Measurements from ENCODE around the gene PPDPF.
"Not testable (repeated sequence)": the region's sequence is repeated elsewhere in the genome, so short reads cannot be mapped to it uniquely, and the experiment has no call there.

The PPDPF gene, protein sequence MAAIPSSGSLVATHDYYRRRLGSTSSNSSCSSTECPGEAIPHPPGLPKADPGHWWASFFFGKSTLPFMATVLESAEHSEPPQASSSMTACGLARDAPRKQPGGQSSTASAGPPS

DNA sequence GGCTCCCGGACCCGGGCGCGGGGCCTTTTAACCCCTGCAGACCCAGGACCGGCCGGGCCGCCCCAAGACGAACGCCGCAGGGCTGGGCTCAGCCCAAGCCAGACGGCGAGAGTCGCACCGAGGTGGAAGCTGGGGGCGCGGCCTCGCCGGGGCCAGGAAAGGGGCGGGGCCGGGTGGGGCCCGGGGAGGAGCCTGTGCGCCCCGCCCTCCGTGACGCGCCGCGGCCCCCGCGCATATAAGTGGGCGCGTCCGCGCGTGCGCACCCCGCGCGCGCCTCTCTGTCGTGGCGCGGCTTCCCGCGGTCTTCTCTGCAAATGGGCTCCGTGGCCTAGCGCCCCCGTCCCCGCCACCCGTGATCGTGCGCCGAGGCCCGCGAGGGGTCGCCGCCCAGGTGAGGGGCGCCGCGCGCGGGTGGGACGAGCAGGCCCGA is at the start of gene PPDPF:
TSS of gene PPDPF (plus strand) at position 262 of the 430 bp plus-strand sequence. CDS start 544 bp downstream, outside the sequence.
- DNase-seq (ENCODE audit: low read depth, low spot score), result no peak

DNA sequence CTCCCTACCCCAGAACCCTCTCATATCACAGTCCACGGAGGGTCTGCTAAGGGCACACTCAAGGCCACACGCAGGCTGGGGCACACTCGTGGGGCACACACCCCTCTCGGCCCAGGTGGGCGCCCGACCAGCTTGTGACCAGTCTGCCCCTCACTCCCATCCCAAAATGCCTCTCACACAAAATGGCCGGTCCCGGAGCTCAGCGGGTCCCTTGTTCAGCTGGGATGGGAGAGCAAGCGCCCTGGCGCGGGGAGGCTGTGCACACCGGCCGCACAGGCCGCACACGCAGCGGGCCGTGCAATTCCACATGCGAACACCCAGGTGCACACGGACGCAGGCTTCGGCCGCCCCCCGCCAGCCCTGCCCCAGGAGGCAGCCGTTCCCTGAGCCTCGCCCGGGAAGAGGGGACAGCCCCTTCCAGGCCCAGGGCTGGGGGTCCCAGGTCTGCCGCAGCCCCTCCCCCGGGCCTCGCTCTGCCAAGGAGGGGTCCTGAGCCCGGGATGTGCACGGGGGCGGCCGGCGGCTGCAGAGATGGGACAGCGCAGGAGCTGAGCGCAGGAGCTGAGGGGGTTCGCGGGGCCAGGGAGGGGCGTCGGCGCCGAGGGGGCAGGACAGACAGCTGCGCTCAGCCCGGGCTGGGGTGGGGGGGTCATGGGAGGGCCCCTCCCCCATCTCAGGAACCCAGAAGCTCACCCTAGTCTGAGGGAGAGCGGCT is 49.4 kb upstream of the PPDPF start:
- DNase-seq (ENCODE audit: low read depth, low spot score), result no peak

DNA sequence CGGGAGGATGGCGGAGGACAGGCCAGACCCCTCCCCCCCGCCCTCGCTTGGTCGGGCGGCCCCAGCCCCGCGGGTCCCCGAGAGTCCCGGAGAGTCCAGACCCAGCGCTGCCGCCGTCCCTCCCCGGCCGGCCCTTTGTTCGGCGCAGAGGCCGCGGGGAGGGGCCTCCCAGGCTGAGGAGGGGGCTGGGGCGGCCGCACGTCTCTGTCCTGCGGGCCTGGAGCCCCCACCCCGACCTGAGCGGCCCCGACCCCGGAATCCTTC is 48.9 kb upstream of the PPDPF start:
- DNase-seq (ENCODE audit: low read depth, low spot score), result no peak

DNA sequence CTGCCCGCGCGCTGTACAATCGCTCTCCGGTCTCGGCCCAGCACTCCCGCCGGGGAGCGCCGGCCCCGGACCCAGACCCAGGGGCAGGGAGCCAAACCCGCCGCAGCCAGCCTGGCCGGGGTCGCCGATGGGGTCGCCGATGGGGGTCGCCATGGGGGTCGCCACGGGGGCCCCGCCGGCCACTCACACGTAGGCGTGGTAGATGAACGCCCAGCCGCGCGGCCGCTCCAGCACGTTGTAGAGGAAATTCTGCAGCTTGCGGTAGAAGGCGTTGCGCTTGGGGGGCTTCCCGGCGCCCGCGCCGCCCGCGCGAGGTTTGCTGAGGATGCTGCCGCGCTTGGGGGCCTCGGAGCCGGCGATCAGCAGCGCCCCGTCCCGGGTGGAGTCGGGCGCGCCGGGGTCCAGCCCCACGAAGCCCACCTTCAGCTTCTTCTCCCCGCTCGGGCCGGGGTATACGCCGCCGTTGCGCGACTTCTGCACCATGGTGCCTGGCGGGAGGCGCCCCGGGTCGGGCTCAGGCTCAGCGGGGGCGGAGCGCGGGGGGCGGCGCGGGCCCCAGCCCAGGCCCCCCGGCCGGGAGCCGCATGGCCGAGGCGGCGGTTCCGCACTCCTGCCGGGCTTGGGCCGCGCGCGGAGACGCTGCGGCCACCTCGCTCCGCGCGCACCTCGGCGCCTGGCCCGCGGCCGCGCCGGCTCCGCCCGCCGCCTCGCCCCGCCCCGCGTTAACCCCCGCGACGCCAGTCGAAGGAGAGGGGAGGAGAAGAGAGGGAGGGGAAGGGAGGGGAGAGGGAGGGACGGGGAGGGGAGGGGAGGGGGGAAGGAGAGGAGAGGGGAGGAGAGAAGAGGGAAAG is 48.4 kb upstream of the PPDPF start, which contains the start of gene KCNQ2:
TSS of gene KCNQ2 (minus strand) at position 675 of the 851 bp plus-strand sequence. CDS start at position 483, 192 bp downstream.
- DNase-seq (ENCODE audit: low read depth, low spot score), result no peak

DNA sequence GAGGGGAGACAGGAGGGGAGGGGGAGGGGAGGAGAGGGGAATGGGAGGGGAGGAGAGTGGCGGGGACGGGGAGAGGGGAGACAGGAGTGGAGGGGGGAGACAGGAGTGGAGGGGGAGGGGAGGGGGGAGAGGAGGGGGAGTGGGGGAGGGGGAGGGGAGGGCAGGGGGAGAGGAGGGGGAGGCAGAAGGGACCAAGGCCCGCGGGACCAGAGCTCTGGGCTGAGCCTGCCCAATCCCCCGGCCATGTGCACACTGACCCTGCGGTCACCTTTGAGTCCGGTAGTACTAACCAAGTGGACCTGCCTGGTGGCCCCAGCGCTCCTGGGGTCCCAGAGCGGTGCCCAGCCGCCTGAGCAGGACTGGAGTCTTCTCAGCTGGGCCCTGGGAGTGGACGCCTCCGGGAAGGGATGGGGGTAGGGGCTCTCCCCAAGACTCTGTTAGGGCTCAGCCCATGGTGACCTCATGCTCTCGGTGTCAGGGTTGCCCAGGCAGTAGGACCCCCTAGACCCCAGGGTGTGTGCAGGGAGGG is 47.6 kb upstream of the PPDPF start:
- DNase-seq (ENCODE audit: low read depth, low spot score), result no peak

DNA sequence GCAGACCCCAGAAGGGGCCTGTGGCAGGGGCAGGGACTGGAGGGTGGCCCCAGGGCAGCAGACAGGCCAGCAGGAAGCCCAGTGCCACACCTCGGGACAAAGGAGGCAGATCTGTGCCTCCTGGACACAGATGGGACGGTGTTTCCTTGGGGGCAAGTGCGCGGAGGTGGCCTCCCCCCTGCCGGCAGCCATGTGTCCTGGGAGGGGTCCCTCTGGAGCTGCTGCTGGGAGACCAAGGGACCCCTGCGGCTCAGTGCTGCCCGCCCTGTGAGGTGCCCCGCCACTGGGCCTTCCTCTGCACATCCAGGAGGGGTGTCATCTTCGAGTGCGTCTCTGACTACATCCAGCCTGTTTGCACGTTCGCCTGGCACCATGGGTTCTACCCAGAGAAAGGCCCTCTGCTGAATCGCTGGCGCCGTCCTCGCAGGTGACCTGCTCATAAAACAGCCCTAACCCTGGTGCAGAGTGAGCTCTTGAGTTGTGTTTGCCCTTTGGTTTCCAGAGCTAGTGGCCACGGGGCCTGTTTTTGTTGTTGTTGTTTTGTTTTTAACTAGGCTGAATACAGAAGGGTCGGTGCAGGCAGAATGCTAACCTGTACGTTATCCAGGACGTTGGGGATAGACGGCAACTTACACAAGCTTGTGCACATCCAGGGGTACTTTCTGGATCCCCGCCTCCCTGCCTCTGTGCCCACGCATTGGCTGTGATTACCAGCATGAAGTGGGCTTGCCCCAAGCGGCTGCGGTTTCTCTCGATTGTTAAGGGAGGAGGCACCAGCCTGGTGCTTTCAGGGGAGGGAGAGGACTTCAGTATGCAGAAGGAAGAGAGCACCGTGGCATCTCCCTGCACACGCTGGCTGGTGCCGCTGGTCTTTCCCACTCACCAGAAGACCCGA is 46.8 kb upstream of the PPDPF start:
- DNase-seq (ENCODE audit: low read depth, low spot score), result no peak

DNA sequence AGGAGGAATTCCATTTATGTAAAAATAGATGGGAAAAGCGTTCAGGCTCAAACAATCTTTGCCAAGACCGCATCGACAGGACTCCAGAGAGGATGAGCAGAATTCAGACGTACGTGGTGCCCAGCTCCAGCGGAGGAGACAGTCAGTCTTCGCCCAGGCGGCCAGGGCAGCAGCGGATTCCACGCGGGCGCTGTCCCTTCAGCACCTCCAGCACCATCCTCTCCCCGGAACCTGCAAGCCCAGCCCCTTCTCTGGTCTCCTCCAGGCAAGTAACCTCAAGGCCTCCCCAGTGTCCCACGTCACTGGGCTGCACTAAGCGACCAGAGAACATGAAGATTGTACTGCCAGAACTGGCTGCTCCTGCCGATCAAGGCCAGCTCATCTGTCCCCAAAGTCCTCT is 45.4 kb upstream of the PPDPF start:
- DNase-seq (ENCODE audit: low read depth, low spot score), result no peak

DNA sequence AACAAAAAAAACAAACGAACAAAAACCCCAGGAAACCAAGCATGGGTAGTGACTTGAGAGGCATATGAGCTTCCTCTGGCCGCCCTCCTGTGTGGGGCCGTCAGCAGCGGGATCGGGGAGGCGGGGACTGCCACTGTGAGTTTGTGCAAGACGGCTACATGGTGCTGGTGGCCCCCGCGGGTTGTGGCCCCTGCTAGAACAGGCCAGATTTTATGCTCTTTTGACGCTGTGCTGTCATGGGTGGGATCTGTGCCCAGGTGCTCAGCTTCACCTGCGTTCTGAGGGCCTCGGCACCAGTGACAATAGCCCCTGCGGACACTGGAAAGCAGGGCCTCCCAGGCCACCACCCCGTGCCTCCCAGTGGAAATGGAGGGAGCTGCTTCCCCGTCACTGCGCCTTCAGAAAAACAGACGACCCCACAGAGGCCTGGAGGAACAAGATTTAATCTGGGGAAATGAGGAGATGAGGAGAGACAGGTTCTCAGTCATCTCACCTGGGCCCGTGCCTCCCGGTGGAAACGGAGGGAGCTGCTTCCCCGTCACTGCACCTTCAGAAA is 43.4 kb upstream of the PPDPF start:
- DNase-seq (ENCODE audit: low read depth, low spot score), result no peak

DNA sequence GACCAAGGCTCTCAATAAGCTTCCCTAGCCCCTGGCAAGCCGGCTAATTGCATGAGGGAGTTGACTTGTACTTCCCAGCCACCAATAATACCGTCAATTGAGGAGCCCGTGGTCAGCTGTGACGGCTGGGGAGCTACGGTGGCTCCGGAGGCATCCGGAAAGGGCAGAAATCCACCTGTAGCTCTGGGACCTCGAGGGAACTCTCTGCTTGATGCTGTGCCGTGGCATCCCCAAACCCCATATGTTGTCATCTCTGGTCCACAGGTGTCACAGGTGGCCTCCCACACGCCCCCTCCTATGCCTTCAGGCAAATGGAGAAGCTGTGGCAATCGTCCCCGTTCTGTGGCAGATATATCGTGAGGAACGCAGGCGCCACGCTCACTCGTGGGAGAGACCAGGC is 42.6 kb upstream of the PPDPF start:
- no peak for DNase-seq (ENCODE audit: low read depth, low spot score)

DNA sequence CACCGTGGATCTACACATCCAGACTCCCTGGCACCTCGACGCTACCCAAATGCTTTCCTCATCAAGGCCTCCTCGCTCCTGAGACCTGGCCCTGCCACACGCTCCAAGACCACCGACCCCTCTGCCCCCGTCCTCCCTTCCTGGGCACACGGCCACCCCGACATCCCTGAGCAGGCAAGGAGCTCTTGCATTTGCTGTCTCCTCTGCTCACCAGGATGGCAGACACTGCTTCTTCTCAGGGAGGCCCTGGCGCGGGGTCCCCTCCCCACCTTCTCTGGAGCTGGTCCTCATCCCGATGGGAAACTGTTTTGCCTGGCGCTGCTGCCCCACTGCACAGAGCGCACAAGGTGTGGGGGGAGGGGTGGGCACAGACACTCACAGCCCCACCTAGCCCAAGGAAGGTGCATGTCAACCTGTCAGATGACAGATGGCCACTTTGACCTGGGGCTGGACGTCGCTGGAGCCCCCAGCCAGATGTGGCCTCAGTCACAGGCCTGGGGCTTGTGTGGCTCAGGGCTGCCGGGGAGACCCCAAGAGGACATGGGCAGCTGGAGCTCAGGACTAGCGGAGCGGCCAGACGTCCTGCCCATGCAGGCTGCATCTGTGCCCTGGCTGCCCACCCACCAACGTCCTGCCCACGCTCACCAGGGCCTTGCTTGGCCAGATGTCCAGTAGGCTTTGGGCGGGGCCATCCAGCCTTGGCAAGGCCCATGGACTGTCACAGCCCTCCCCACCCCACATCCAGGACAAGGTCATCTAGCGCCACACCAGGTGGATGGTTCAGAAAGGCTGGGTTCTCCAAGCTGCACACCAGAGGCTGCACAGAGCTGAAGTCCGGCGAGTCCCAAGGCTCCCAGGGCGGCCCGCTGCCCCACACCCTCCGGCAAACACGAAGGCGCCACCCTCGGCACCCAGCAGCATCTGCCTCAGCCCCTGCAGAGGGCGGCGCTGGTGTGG is 41.9 kb upstream of the PPDPF start:
- no peak for DNase-seq (ENCODE audit: low read depth, low spot score)

DNA sequence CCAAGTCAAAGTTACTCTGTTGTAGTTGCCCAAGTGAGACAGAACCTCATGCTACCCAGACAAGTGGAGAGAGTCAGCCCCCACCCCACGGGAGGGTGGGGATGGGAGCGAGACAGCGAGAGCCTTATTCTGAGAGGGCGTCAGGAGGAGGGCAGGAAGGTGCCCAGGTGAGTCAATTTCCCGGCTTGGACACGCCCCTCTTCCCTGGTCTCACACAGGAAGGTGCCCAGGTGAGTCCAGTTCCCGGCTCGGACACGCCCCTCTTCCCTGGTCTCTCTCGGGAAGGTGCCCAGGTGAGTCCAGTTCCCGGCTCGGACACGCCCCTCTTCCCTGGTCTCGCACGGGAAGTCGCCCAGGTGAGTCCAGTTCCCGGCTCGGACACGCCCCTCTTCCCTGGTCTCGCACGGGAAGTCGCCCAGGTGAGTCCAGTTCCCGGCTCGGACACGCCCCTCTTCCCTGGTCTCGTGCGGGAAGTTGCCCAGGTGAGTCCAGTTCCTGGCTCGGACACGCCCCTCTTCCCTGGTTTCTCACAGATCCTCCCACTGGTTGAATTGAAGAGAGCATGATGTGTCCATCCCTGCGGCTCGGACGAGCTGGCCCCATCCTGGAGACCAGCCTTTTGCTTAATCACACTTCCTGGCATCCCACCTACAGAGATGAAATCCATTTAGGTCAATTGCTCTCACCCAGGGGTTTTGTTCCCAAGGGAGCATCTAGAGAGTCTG is 40.7 kb upstream of the PPDPF start:
- not testable (repeated sequence) for DNase-seq (ENCODE audit: low read depth, low spot score)

DNA sequence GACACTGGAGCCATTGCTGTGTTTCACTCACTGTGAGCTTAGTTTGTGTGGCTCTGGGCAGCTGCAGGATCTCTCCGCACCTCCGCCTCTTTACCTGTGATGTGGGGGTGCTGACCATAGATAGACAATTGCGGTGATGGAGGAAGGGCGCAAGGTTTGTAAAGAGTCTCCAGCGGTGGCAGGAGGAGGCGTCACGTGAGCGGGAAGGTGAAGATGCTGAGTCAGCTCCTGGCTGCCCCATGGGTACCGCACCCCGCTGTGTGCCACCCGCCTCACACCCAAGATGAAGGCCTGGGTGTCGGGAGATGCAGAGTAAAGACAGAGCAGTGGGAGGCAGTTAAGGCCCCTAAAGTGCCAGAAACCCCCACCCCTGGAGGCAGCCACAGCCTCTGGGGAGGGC is 39.1 kb upstream of the PPDPF start:
- DNase-seq (ENCODE audit: low read depth, low spot score), result no peak

DNA sequence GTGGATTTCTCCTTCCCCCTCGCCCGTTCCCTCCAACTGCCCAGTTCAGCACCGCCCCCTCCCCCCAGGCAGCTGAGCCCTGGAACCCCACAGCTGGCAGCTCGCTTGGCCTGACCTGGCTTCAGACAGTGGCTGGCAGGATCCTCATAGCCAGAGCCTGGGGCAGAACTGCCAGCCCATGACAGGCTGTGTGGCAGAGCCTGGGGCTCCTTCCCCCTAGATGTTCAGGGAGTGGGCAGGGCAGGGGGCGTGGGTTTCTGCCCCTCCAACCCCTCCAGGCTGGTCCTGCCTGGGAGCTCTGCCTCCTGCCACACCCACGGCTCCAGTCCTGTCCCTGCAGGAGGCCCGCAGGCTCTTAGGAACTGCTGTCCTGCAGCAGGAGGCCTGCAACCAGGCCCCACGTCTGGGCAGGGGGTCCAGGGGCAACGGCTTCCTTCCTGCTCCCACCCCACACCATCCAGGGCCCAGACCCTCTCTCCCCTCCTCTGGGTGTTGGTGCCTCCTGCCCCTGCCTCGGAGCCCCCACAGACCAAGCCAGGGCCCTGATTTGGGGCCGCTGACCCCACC is 38.5 kb upstream of the PPDPF start:
- no peak for DNase-seq (ENCODE audit: low read depth, low spot score)

DNA sequence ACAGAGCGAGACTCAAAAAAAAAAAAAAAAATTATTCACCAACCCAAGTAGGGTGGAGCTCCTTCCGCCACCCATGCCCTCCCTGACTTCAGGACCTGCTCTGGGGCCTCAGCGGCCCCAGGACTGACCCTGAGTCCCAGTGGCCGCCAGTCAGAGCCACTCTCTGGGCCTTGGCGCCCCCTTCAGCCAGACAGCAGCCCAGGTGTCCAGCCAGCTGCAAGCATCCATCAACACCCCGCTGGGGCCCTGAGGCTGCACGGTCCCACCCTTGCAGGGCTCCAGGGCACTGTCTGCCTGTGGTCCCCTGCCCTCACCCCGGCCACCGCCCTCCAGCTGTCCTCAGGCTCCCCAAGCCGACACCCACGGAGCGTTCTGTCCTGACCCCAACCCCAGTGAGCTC is 36.7 kb upstream of the PPDPF start:
- DNase-seq (ENCODE audit: low read depth, low spot score), result no peak

DNA sequence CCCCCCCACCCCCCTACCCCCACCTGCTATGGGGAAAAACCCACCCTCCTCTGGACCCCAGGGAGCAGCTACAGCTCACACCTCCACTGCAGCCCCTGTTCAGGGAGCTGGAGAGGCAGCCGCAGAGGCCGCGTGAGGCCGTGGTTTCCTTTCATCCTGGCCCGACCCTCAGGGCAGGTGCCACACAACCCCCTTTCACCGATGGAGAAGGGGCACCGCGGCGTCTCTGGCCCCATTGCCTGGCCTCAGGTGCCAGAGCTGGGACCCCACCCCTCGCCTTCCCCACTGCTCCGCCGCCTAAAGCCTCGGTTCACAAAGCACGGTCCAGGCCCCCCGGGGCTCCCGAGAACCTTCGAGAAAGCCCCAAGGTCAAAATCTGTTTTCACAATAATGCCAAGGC is 36.3 kb upstream of the PPDPF start:
- no peak for DNase-seq (ENCODE audit: low read depth, low spot score)

DNA sequence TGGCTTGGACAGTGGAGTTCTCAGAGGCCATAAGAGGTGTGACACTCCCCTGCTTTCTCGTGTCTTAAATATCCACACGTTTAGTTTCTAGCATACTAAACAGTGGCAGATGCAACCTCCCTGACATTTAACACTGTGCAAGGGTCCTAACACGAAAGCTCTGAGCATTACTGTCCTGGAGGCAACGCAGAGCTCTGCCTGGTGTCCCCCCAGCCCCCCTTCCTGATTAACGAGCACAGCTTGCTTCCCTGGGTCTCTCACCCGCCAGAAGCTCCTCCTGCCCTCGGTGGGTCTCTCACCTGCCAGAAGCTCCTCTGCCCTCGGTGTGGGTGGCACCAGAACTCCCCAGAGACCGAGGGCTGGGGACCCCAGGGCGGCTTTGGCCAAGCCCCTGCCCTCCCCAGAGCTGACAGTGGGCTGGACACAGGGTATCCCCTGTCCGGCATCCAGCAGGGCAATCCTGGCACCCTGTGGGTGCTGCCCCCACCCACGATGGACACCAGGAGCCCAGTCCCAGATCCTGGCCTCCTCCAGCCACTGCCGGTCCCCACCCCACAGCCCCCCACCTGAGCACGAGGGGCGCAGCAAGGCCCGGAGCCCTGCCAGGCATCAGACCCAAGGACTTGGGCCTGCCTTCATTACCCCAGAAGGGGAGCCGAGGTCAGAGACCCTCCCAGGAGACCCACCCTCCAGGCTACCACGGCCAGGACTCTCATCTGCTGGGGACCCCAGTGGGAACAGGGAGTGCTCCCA is 35.7 kb upstream of the PPDPF start:
- no peak for DNase-seq (ENCODE audit: low read depth, low spot score)

DNA sequence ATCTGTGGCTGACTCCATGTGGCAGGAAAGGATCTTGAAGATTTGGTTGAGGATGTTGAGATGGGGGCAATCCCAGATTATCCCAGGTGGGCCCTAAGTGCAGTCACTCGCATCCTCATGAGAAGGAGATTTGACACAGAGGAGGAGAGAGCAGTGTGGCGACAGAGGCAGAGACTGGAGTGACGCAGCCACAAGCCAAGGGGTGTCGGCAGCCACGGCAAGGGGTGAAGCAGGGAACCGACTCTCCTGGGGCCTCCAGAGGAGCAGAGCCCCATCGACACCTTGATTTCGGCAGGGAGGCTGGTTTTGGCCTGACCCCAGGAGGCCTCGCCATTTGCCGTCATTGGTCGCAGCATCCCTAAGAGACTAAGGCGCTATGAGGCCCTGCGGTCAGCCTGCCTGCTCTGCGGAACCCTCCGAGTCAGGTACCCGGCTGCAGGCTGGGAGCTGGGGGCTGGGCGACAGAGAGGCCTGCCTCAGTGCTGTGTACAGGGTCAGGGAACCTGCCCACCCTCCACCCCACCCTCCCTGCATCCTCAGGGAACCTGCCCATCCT is 34.2 kb upstream of the PPDPF start:
- no peak for DNase-seq (ENCODE audit: low read depth, low spot score)

DNA sequence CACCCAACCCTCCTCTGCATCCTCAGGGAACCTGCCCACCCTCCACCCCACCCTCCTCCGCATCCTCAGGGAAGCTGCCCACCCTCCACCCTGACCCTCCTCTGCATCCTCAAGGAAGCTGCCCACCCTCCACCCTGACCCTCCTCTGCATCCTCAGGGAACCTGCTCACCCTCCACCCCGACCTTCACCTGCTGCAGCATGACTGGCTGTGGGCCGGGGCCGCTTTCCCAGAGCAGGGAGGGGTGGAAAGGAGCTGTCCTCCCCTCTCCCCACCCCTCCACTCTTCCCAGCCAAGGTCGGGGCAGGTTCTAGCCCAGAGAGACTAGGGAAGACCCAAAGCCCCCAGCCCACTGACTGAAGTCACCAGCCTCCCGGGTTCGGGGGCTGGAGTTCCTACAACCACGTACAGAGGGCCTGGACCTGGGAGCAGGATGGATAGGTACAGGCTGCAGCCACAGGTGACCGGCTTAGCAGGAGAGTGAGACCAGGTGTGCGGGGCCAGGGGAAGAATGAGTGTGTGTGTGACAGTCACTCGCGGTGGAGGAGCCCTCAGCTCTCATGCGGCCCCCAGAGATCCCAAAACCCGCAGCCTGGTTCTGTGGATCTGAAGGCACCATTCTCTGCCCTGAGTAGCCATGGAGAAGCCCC is 33.3 kb upstream of the PPDPF start:
- no peak for DNase-seq (ENCODE audit: low read depth, low spot score)
